Thymus (tissue), 14 donors: ENCODE data around the gene TFPI2. TPM values are rescaled to one million over a fixed set of nuclear protein-coding genes. Genes with fewer than 3 reads are reported as not detected.

Experiments
- DNase-seq, 9 donors: peaks; one replicate each; pipeline ENCODE4 v3.0.0-alpha.2; 2013; ENCODE audit warnings: low spot score in 9 of 9, low read depth in 6 of 9, missing footprints in 1 of 9
- H3K27ac ChIP-seq, 2 donors: one replicate each; pipeline ENCODE4 v1.5.1; 2013; ENCODE audit warnings: control low read depth in 1 of 2, low read depth in 1 of 2, low read length in 1 of 2, mild to moderate bottlenecking in 1 of 2, moderate library complexity in 1 of 2
- H3K27me3 ChIP-seq, 2 donors: one replicate each; pipeline ENCODE4 v1.5.1; 2013; ENCODE audit warnings: low read length in 1 of 2; ENCODE audit not compliant: control insufficient read depth in 2 of 2, insufficient read depth in 1 of 2
- H3K36me3 ChIP-seq, 2 donors: one replicate each; pipeline ENCODE4 v1.5.1; 2013; ENCODE audit warnings: low read length in 1 of 2, mild to moderate bottlenecking in 1 of 2, moderate library complexity in 1 of 2; ENCODE audit not compliant: control insufficient read depth in 2 of 2, insufficient read depth in 2 of 2
- H3K4me1 ChIP-seq, 2 donors: one replicate each; pipeline ENCODE4 v1.5.1; 2013; ENCODE audit warnings: low read length in 2 of 2; ENCODE audit not compliant: control insufficient read depth in 2 of 2, insufficient read depth in 2 of 2
- H3K4me3 ChIP-seq, 2 donors: one replicate each; pipeline ENCODE4 v1.5.1; 2013; ENCODE audit warnings: low read length in 2 of 2, control low read depth in 1 of 2, mild to moderate bottlenecking in 1 of 2
- H3K9me3 ChIP-seq, 2 donors: one replicate each; pipeline ENCODE4 v1.5.1; 2013; ENCODE audit warnings: low read length in 1 of 2, mild to moderate bottlenecking in 1 of 2; ENCODE audit not compliant: control insufficient read depth in 2 of 2, insufficient read depth in 1 of 2
- WGBS: extraction: QIAGEN DNeasy Blood & Tissue Kit; methylation state at CpG from one replicate; pipeline ENCODE4 v1.1.7; 2013; 5-methylcytosine and 5-hydroxymethylcytosine counted together
- long read RNA-seq, 10 donors: transcript quantifications; one replicate each; lab custom pipeline, GENCODE V29; 2026
- polyA plus RNA-seq: library from polyadenylated mRNA; stranded (reverse); fragments of 200-250 nt; gene quantifications from one replicate; pipeline ENCODE4 v1.2.3, GENCODE V29; 2013
- total RNA-seq: library from RNA; stranded (reverse); fragments of 120-200 nt; gene quantifications from one replicate; pipeline ENCODE4 v1.2.4, GENCODE V29; 2013
- donor health status: healthy.

The TFPI2 gene
- total RNA-seq (12.5 TPM), polyA plus RNA-seq (21.3 TPM)
- long read RNA-seq, donor 1, partial matches to known transcripts: 0 of 1 reads
- long read RNA-seq, donor 1, other reads (novel, unspliced or antisense): 0 of 1 reads
- long read RNA-seq, donor 2: 0 reads
- long read RNA-seq, donor 3, transcript TFPI2-201 (5 exons, 2,445 nt): major isoform, 13 of 14 reads
- long read RNA-seq, donor 3, partial matches to known transcripts: 0 of 14 reads
- long read RNA-seq, donor 3, other reads (novel, unspliced or antisense): 0 of 14 reads
- long read RNA-seq, donor 4, partial matches to known transcripts: 0 of 4 reads
- long read RNA-seq, donor 4, other reads (novel, unspliced or antisense): 0 of 4 reads
- long read RNA-seq, donor 5, transcript TFPI2-201 (5 exons, 2,445 nt): major isoform, 11 of 13 reads
- long read RNA-seq, donor 5, partial matches to known transcripts: 0 of 13 reads
- long read RNA-seq, donor 5, other reads (novel, unspliced or antisense): 0 of 13 reads
- long read RNA-seq, donor 6, transcript TFPI2-201 (5 exons, 2,445 nt): major isoform, 9 of 10 reads
- long read RNA-seq, donor 6, partial matches to known transcripts: 0 of 10 reads
- long read RNA-seq, donor 6, other reads (novel, unspliced or antisense): 0 of 10 reads
- long read RNA-seq, donor 7, transcript TFPI2-201 (5 exons, 2,445 nt): major isoform, 10 of 11 reads
- long read RNA-seq, donor 7, partial matches to known transcripts: 0 of 11 reads
- long read RNA-seq, donor 7, other reads (novel, unspliced or antisense): 0 of 11 reads
- long read RNA-seq, donor 8, transcript TFPI2-201 (5 exons, 2,445 nt): major isoform, 5 of 5 reads
- long read RNA-seq, donor 8, partial matches to known transcripts: 0 of 5 reads
- long read RNA-seq, donor 8, other reads (novel, unspliced or antisense): 0 of 5 reads
- long read RNA-seq, donor 9, transcript TFPI2-201 (5 exons, 2,445 nt): major isoform, 6 of 6 reads
- long read RNA-seq, donor 9, partial matches to known transcripts: 0 of 6 reads
- long read RNA-seq, donor 9, other reads (novel, unspliced or antisense): 0 of 6 reads
- long read RNA-seq, donor 10, partial matches to known transcripts: 0 of 3 reads
- long read RNA-seq, donor 10, other reads (novel, unspliced or antisense): 0 of 3 reads

- H3K27ac ChIP-seq: no peak within 1 kb of the TSS
- WGBS: 2% methylated on average over 49 of the region's 49 CpGs
- H3K27me3 ChIP-seq: peaks cover 21 to 40% of the 10 kb centered on the region in 2 donors
- H3K36me3 ChIP-seq: no peaks in the 10 kb centered on the region
- H3K4me1 ChIP-seq: peaks cover 0 to 5% of the 10 kb centered on the region in 2 donors
- peak in 3 of 9 donors; percentile 5 to 21 (median 8) for DNase-seq
- peak within 1 kb of the TSS; percentile 30 to 32 for H3K4me3 ChIP-seq
- no peaks in the 10 kb centered on the region for H3K9me3 ChIP-seq
These were observed at the start of gene TFPI2 for GRCh38 chr7:93890464-93891068. Gene TFPI2, minus strand, starts transcription at chr7:93890753. Its CDS starts 75 bp downstream, at chr7:93890678.

- no peaks in the 10 kb centered on the region for H3K9me3 ChIP-seq
- DNase-seq: no peak
- H3K27ac ChIP-seq: no peak overlapping the region
- no peaks in the 10 kb centered on the region for H3K4me1 ChIP-seq
- H3K27me3 ChIP-seq: no peaks in the 10 kb centered on the region
- H3K4me3 ChIP-seq: no peak overlapping the region
- H3K36me3 ChIP-seq: no peaks in the 10 kb centered on the region
These were observed 47.7 kb upstream of the TFPI2 start for GRCh38 chr7:93938293-93938692.

- no peaks in the 10 kb centered on the region for H3K27me3 ChIP-seq
- H3K9me3 ChIP-seq: no peaks in the 10 kb centered on the region
- 100% methylated on average over 1 of the region's 1 CpG for WGBS
- DNase-seq: no peak
- no peaks in the 10 kb centered on the region for H3K36me3 ChIP-seq
- H3K27ac ChIP-seq: no peak overlapping the region
- no peak overlapping the region for H3K4me3 ChIP-seq
- H3K4me1 ChIP-seq: no peaks in the 10 kb centered on the region
These were observed 47.3 kb upstream of the TFPI2 start for GRCh38 chr7:93937818-93938217.

DNA sequence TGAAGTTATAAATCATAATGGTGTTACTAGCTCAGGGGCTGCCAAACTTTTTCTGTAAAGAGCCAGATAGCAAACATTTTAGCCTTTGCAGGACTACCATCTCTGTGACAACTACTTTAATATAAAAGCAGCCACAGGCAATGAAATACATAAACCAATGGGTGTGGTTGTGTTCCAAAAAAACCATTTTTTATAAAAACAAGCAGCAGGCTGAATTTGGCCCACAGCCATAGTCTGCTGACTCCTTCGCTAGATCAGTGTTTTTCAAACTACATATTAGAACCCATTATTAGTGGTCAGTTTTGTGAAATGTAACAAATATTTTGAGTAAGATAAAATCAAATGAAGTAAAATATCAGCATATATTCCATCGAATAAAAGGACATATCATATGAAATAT is 44.5 kb upstream of the TFPI2 start:
- DNase-seq: no peak
- WGBS: 93% methylated on average over 2 of the region's 2 CpGs
- H3K27me3 ChIP-seq: no peaks in the 10 kb centered on the region
- H3K4me1 ChIP-seq: no peaks in the 10 kb centered on the region
- H3K36me3 ChIP-seq: no peaks in the 10 kb centered on the region
- no peaks in the 10 kb centered on the region for H3K9me3 ChIP-seq
- H3K27ac ChIP-seq: no peak overlapping the region
- H3K4me3 ChIP-seq: no peak overlapping the region

GRCh38 chr7:93933156-93933555 is 42.6 kb upstream of the TFPI2 start:
- H3K4me1 ChIP-seq: no peaks in the 10 kb centered on the region
- no peaks in the 10 kb centered on the region for H3K9me3 ChIP-seq
- H3K36me3 ChIP-seq: no peaks in the 10 kb centered on the region
- DNase-seq: no peak
- H3K27me3 ChIP-seq: no peaks in the 10 kb centered on the region
- H3K4me3 ChIP-seq: no peak overlapping the region
- 99% methylated on average over 3 of the region's 3 CpGs for WGBS
- no peak overlapping the region for H3K27ac ChIP-seq

DNA sequence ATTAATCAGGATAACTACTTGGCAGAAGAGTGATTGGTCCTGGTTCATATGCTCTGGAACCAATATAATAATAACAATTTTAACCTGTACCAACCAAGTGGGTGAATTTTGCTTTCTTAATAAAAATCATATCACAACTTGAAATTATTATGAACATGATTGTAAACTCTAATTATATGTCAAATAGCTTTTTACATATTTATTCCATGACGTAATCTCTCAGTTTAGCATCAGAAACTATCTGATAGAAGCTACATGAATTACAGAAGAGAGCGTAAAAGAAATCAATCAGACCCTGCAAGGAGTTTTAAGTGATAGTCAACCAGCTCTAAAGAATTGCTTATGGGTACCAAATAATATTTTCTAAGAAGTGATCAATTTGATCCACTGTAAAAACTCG is 41.1 kb upstream of the TFPI2 start:
- Histone ChIP-seq H3K4me3 (no peak overlapping the region), H3K4me1 (no peaks in the 10 kb centered on the region), H3K9me3 (no peaks in the 10 kb centered on the region), H3K36me3 (no peaks in the 10 kb centered on the region), H3K27me3 (no peaks in the 10 kb centered on the region), H3K27ac (no peak overlapping the region)
- WGBS: 80% methylated on average over 3 of the region's 3 CpGs
- no peak for DNase-seq

GRCh38 chr7:93927585-93927984 is 37.0 kb upstream of the TFPI2 start:
- Histone ChIP-seq H3K36me3 (no peaks in the 10 kb centered on the region), H3K4me1 (no peaks in the 10 kb centered on the region), H3K27ac (no peak overlapping the region), H3K9me3 (no peaks in the 10 kb centered on the region), H3K4me3 (no peak overlapping the region), H3K27me3 (no peaks in the 10 kb centered on the region)
- DNase-seq: no peak
- 96% methylated on average over 3 of the region's 3 CpGs for WGBS

DNA sequence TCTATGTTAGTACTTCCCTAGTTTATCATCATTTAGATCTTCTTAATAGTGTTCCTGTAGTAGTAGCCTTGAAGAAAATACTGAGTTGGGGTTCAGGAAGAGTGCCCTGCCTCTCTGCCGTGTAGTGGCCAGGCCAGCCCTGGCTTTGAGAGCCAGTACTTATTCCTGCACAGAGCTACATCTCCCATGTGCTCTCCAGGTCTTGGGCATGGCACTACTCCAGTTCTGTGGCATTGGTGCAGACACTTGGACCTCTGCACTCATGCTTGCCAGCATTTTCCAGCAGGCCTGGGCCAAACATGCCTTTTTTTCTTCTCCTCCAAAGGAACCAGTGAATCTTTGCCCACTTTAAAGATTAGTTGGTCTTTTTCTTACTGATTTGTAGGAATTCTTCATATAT is 36.2 kb upstream of the TFPI2 start:
- no peak overlapping the region for H3K27ac ChIP-seq
- peaks cover 0 to 5% of the 10 kb centered on the region in 2 donors for H3K27me3 ChIP-seq
- H3K9me3 ChIP-seq: no peaks in the 10 kb centered on the region
- DNase-seq: no peak
- H3K36me3 ChIP-seq: no peaks in the 10 kb centered on the region
- peaks cover 0 to under 1% of the 10 kb centered on the region in 2 donors for H3K4me1 ChIP-seq
- H3K4me3 ChIP-seq: no peak overlapping the region
- WGBS: 85% methylated on average over 1 of the region's 1 CpG
